Stimulated activated naive CD8-positive, alpha-beta T cell treated with anti-CD3 and anti-CD28 coated beads, Interleukin-15, Interleukin-2, amounts not matched to agents 100 ng/mL and 50 ng/mL, for 24 hours (primary cell): ENCODE measurements around the gene HOXA6.

ENCODE experiments used
- H3K27ac Mint-ChIP-seq: one replicate; pipeline ENCODE4 v1.8.0; 2021; ENCODE audit warnings: mild to moderate bottlenecking, mixed read lengths
- H3K27me3 Mint-ChIP-seq: one replicate; pipeline ENCODE4 v1.8.0; 2021; ENCODE audit warnings: mixed read lengths
- H3K36me3 Mint-ChIP-seq: one replicate; pipeline ENCODE4 v1.8.0; 2021; ENCODE audit warnings: low read depth, mixed read lengths
- H3K4me1 Mint-ChIP-seq: one replicate; pipeline ENCODE4 v1.8.0; 2021; ENCODE audit warnings: low read depth, mixed read lengths
- H3K4me3 Mint-ChIP-seq: one replicate; pipeline ENCODE4 v1.8.0; 2021; ENCODE audit warnings: mild to moderate bottlenecking, mixed read lengths
- H3K9me3 Mint-ChIP-seq: one replicate; pipeline ENCODE4 v1.8.0; 2021; ENCODE audit warnings: mixed read lengths

HOXA6 gene

GRCh38 chr7:27124902-27125689, 22.5 kb downstream of the HOXA6 start:
- H3K4me1 Mint-ChIP-seq: no peaks in the 10 kb centered on the region
- H3K27me3 Mint-ChIP-seq: peaks cover 39% of the 10 kb centered on the region
- H3K36me3 Mint-ChIP-seq: no peaks in the 10 kb centered on the region
- H3K9me3 Mint-ChIP-seq: no peaks in the 10 kb centered on the region
- H3K27ac Mint-ChIP-seq: no peak overlapping the region
- H3K4me3 Mint-ChIP-seq: no peak overlapping the region

DNA sequence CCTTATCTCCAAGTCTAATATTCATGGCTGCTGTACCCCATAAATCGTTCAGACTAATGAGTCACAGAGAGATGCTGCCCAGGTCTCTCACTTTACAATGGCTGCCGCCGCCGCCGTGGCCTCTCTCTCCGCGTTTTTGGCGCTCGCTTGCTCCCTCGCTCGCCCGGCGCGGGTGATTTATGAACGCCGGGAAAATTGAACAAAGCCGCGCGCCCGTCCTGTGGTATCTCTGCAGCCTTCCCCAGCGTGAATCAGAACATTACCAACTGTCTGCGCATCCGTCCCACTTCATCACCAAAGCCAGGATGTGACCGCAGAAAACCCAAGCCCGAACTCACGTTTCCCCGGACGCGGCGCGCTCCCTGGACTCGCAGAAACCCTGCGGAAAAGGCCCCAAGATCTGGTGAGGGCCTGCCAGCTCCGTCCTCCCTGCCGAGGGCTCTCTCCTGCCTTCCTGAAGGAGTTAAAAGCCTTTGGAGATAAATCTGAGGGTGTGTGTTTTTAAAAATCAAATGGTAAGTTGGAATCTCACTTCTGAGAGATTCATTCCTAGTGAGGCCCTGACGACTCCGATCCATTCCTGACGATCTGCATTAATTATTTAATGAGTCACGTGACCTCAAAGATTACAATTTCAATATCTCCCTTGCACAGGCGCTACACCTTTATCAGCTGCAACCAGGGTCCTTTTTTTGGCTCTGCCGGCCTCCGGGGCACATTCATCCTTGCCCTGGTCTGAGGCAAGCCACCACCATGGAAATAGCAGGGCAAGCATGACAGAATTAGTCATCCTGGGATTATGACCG, 23.3 kb downstream of the HOXA6 start:
- Mint-ChIP-seq H3K9me3 (no peaks in the 10 kb centered on the region), H3K27me3 (peaks cover 36% of the 10 kb centered on the region), H3K36me3 (no peaks in the 10 kb centered on the region), H3K4me3 (no peak overlapping the region), H3K27ac (no peak overlapping the region), H3K4me1 (no peaks in the 10 kb centered on the region)

- Mint-ChIP-seq H3K9me3 (no peaks in the 10 kb centered on the region), H3K27ac (no peak overlapping the region), H3K27me3 (peaks cover 30% of the 10 kb centered on the region), H3K4me3 (no peak overlapping the region), H3K4me1 (no peaks in the 10 kb centered on the region), H3K36me3 (no peaks in the 10 kb centered on the region)
These were observed 24.0 kb downstream of the HOXA6 start for GRCh38 chr7:27123477-27124053.

GRCh38 chr7:27123007-27123476, 24.5 kb downstream of the HOXA6 start:
- no peaks in the 10 kb centered on the region for H3K9me3 Mint-ChIP-seq
- peaks cover 31% of the 10 kb centered on the region for H3K27me3 Mint-ChIP-seq
- no peak overlapping the region for H3K4me3 Mint-ChIP-seq
- no peaks in the 10 kb centered on the region for H3K36me3 Mint-ChIP-seq
- H3K27ac Mint-ChIP-seq: no peak overlapping the region
- H3K4me1 Mint-ChIP-seq: no peaks in the 10 kb centered on the region

- Mint-ChIP-seq H3K36me3 (no peaks in the 10 kb centered on the region), H3K27ac (no peak overlapping the region), H3K4me3 (no peak overlapping the region)
These were observed 25.3 kb downstream of the HOXA6 start for GRCh38 chr7:27122077-27122910.

DNA sequence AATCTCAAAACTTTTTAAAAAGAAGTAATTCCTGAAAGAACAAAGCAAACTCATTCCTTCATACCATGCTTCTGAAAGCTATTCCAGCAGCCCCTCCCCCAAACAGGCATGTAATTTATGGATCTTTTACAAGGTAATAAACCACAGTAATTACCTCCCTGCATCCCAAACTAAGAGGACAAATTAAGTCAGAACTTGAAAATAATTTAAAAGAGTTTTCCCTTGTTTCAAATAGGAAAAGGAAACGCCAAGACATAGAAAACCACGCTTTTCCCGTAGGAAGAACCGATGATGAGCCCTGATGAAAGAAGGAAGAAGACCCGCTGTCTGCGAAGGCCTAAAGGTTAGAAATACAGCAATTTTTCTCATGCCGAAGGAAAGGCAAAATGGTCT, 25.9 kb downstream of the HOXA6 start:
- Mint-ChIP-seq H3K36me3 (no peaks in the 10 kb centered on the region), H3K4me1 (no peaks in the 10 kb centered on the region), H3K27me3 (peaks cover 20% of the 10 kb centered on the region), H3K9me3 (no peaks in the 10 kb centered on the region), H3K4me3 (no peak overlapping the region), H3K27ac (no peak overlapping the region)

More at GRCh38 chr7:27122077-27122910, 25.3 kb downstream of the HOXA6 start:
- no peaks in the 10 kb centered on the region for H3K4me1 Mint-ChIP-seq
- H3K9me3 Mint-ChIP-seq: no peaks in the 10 kb centered on the region
- H3K27me3 Mint-ChIP-seq: peaks cover 27% of the 10 kb centered on the region

GRCh38 chr7:27119412-27119911, 28.1 kb downstream of the HOXA6 start:
- Mint-ChIP-seq H3K4me1 (no peaks in the 10 kb centered on the region), H3K9me3 (no peaks in the 10 kb centered on the region), H3K36me3 (no peaks in the 10 kb centered on the region), H3K27ac (no peak overlapping the region), H3K4me3 (no peak overlapping the region), H3K27me3 (peaks cover 6% of the 10 kb centered on the region)

DNA sequence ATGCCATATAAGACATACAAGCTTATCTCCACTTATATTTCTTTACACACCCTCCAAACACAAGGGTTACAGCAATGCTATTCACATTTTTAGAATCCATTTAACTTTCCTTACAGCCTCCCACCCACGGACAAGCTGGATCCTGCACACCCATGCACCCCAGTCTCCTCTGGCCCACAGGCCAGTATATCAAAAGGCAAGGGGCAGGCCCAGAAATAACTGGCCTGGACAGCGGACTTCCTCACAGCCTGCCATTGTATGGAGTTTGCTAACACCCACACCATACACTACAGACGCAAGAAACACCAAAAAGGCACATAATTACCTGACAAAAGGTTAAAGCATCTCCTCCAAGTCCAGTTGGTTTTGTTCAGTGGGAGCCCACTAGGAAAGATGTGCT, 29.0 kb downstream of the HOXA6 start:
- Mint-ChIP-seq H3K4me1 (no peaks in the 10 kb centered on the region), H3K9me3 (no peaks in the 10 kb centered on the region), H3K4me3 (no peak overlapping the region), H3K27ac (no peak overlapping the region), H3K36me3 (no peaks in the 10 kb centered on the region), H3K27me3 (peaks cover 6% of the 10 kb centered on the region)

GRCh38 chr7:27117887-27118491, 29.6 kb downstream of the HOXA6 start:
- Mint-ChIP-seq H3K4me1 (no peaks in the 10 kb centered on the region), H3K27me3 (peaks cover 6% of the 10 kb centered on the region), H3K27ac (no peak overlapping the region)

GRCh38 chr7:27116962-27117886, 30.4 kb downstream of the HOXA6 start:
- no peak overlapping the region for H3K27ac Mint-ChIP-seq
- H3K4me3 Mint-ChIP-seq: no peak overlapping the region
- H3K36me3 Mint-ChIP-seq: no peaks in the 10 kb centered on the region
- H3K27me3 Mint-ChIP-seq: peaks cover 6% of the 10 kb centered on the region
- H3K9me3 Mint-ChIP-seq: no peaks in the 10 kb centered on the region
- H3K4me1 Mint-ChIP-seq: no peaks in the 10 kb centered on the region

More at GRCh38 chr7:27117887-27118491, 29.6 kb downstream of the HOXA6 start:
- H3K9me3 Mint-ChIP-seq: no peaks in the 10 kb centered on the region
- H3K36me3 Mint-ChIP-seq: no peaks in the 10 kb centered on the region
- no peak overlapping the region for H3K4me3 Mint-ChIP-seq

DNA sequence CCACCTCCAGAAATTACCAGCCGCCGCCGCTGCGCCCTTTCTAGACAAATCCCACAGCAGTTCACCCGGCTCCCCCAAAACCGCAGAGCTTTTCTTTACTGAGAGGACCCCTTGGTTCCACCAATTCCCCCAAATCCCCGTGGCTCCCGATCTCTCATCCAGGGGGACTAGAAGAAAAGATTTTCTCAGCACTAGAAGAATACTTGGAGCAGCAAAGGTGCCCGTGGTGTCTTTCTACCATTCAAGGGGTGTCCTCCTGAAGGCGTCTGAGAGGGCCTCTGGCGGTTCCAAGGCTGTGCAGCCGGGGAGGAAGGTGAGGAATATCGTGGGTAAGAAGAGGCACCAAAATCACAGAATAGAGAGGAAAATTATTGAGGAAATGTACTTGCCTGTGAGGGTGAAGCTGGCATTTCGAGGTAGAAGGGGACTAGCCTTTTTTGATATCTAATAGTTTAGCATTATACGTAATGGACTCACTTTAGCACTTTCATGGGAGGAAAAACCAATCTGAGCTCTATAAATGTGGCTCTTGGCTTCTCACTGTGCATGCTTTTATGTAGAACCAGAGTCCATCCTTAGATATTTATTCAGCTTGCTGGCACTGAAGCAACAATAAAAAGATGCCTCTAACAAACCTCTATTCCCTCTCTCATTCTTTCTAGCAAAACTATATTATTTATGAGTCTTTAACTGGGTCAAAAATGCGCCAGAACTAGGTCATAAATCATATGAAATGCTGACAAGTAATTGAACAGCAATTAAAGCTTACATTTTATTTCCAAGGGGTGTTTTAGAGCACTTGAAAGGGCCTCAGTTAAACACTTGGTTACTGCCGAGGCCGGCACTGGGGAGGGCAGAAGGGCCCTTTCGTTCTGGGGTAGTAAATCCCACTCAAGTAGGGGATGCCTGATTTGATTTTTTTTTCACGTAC, 31.3 kb downstream of the HOXA6 start:
- H3K27ac Mint-ChIP-seq: no peak overlapping the region
- H3K27me3 Mint-ChIP-seq: peaks cover 6% of the 10 kb centered on the region
- H3K9me3 Mint-ChIP-seq: no peaks in the 10 kb centered on the region
- H3K4me1 Mint-ChIP-seq: no peaks in the 10 kb centered on the region
- H3K36me3 Mint-ChIP-seq: no peaks in the 10 kb centered on the region
- H3K4me3 Mint-ChIP-seq: no peak overlapping the region

DNA sequence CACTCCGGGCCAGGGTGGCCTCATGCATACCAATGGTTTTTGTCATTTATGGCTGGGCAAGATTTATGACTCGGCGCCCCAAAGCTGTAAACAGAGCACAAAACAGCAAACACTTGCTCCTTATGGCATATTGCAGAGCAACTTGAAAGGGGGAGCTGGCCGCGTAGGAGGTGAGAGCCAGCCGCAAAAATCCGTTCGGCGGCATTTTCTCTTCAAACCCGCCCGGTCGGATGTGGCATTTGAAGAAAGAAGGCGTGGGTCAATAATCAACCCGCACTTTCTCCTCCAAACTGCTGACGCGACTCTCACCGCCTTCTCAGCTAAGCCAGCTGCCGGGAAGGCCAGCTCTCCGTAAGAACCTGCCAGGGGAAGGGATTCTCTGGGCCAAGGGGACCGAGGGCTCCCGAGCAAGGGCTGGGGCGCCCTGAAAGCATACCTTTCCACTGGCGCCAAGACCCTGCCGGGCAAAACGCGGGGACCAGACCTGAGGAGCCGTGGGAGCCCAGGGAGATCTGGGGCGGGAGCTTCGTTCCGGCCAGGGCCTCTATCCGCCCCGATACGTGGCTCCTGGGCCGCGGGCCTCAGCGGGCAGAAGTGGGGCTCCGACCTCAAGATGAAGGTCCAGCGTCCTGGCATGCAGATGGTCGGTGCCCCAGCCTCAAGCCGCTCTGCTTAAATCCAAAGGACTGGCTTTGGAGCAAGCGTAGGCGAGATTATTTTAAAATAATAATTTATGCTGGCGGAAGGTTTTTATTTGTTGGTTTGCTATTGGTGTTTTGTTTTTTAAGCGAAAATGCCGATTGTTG, 32.1 kb downstream of the HOXA6 start:
- H3K27ac Mint-ChIP-seq: no peak overlapping the region
- no peaks in the 10 kb centered on the region for H3K9me3 Mint-ChIP-seq
- H3K4me3 Mint-ChIP-seq: no peak overlapping the region
- no peaks in the 10 kb centered on the region for H3K4me1 Mint-ChIP-seq
- H3K36me3 Mint-ChIP-seq: no peaks in the 10 kb centered on the region
- peaks cover 6% of the 10 kb centered on the region for H3K27me3 Mint-ChIP-seq
